D721Med (cell line): ENCODE measurements around the gene TUBGCP6.

Source experiments
- DNase-seq: peaks from one replicate; pipeline ENCODE4 v3.0.0; 2011; ENCODE audit warnings: low spot score; ENCODE audit not compliant: insufficient read length
- FAIRE-seq: peaks from 2 replicates; lab custom pipeline; 2011; peaks lifted over from hg19 to GRCh38; lab: Jason Lieb, UNC
- TF ChIP-seq, protein P1 (sequence below): IDR thresholded peaks from 2 replicates; pipeline ENCODE4 v1.5.1; 2012; ENCODE audit warnings: mild to moderate bottlenecking, control low read depth; ENCODE audit not compliant: insufficient read depth; ENCODE audit errors: missing control alignments

The TUBGCP6 gene

DNA sequence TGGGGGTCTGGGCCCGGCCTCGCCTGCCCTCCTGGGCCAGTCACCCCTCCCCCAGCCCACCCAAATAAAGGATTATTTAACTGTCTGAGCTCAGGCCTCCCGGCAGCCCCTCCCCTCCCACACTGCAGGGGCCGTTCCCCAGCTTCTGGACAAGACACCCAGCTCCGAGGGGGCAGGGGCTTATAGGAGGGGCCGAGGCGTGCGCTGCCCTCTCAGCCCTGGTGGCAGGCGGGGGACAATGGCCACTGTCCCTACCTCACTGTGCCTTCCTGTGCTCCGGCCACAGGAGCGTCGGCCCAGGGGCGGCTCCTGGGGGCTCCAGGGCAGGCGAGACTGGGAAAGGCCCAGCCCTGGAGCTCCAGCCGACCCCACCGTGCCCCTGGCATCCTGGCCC lies 46.2 kb downstream of the TUBGCP6 start:
- TF ChIP-seq, protein P1, sequence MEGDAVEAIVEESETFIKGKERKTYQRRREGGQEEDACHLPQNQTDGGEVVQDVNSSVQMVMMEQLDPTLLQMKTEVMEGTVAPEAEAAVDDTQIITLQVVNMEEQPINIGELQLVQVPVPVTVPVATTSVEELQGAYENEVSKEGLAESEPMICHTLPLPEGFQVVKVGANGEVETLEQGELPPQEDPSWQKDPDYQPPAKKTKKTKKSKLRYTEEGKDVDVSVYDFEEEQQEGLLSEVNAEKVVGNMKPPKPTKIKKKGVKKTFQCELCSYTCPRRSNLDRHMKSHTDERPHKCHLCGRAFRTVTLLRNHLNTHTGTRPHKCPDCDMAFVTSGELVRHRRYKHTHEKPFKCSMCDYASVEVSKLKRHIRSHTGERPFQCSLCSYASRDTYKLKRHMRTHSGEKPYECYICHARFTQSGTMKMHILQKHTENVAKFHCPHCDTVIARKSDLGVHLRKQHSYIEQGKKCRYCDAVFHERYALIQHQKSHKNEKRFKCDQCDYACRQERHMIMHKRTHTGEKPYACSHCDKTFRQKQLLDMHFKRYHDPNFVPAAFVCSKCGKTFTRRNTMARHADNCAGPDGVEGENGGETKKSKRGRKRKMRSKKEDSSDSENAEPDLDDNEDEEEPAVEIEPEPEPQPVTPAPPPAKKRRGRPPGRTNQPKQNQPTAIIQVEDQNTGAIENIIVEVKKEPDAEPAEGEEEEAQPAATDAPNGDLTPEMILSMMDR = no peak
- no peak for DNase-seq
- FAIRE-seq = no peak

DNA sequence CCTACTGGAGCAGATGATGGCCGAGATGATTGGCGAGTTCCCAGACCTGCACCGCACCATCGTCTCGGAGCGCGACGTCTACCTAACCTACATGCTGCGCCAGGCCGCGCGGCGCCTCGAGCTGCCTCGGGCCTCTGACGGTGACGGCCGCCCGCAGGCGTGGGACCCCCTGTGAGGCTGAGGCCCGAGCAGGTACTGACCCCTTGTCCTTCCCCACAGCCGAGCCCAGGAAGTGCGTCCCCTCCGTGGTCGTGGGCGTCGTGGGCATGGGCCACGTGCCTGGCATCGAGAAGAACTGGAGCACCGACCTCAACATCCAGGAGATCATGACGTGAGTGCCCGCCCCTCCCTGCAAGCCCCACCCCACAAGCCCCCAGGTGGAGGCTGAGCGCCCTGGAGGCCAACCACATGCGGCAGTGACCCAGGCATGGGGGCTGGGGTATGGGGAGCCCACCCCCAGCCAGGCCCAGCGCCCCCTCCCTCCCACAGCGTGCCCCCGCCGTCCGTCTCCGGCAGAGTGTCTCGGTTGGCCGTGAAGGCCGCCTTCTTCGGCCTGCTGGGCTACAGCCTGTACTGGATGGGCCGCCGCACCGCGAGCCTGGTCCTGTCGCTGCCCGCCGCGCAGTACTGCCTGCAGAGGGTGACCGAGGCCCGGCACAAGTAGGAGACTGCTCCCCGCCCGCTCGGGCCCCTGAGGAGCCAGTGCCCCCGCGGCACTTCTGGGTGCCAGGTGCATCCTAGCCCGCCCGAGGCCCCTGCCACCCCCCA lies 46.8 kb downstream of the TUBGCP6 start:
- DNase-seq (no peak), FAIRE-seq (no peak)
- TF ChIP-seq, protein P1 = no peak

DNA sequence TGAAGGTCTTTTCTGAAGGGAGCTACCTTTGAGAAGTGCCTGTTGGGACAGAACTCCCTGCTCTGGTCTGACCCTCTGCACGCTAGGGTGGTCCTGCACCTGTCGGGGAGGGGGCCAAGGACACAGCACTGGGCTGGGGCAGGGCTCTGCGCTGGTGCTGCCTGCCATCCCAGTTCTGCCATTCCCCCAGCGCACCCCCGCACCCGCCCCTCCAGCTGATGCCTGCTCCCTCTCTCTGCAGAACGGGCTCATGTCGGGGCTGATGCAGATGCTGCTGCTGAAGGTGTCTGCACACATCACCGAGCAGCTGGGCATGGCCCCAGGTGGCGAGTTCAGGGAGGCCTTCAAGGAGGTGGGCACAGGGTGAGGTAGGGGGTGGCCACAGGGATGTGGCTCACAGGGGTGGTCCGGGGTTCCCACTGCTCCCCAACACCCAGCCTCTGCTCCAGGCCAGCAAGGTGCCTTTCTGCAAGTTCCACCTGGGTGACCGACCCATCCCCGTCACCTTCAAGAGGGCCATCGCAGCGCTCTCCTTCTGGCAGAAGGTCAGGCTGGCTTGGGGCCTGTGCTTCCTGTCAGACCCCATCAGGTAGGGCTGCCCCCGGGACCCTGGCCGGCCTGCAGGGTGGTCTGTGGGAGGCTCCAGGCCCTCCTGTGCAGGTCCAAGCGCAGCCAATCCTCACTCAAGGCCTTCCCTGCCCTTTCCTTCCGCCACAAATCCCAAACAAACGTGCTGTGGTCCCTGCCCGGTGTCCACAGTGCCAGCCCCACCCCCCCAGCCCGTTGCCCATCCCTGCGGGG lies 47.6 kb downstream of the TUBGCP6 start:
- FAIRE-seq = no peak
- DNase-seq = no peak
- TF ChIP-seq, protein P1 = no peak

DNA sequence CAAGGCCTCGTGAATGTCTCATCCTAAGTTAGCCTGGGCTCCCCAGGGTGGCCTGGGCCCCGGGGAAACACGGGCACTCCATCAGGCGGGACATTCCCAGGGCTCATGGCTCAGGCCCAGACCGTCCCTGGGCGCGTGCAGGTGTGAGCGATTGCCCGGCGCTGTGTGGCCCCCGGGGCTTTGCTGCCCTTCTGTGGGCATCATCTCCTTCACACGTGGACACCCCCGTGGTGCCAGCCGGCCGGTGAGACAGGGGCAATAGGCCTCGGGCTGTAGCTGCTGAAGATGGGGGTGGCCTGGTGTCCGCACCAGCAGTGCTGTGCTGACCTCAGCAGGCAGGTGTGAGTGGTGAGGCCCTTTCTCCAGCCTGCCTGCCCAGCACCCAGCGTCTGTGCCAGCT lies 48.6 kb downstream of the TUBGCP6 start:
- FAIRE-seq (no peak), DNase-seq (no peak)
- TF ChIP-seq, protein P1 = no peak

DNA sequence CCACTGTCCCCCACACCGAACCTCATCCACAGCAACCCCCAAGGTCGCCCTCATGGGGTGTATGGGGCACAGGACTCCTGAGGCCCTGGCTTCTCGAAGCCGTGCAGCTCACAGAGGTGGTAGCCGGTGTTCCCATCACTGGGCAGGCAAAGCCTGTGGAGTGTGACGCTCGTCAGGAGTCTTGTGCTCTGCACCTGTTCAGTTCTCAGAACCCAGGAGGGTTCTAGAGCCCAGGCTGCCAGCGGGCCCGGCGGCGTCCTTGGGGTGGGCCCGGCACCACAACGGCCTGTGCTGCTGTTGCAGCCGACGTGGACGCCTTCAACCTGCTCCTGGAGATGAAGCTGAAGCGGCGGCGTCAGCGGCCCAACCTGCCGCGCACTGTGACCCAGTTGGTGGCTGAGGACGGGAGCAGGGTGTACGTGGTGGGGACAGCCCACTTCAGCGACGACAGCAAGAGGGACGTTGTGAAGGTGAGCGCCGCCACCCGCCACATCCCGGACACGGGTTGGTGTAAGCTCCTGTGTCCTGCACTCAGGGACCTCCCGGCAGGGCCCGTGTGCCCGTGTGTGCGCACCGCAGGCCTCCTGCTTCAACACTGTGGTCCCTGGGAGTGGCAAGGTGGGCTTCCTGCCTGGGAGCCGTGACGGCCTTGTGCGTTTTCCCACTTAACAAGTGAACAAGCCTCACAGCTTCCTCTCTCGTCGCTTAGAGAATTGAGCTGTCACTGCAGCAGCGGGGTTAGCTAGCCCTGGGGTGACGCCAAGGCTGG lies 50.6 kb downstream of the TUBGCP6 start:
- DNase-seq (no peak), FAIRE-seq (no peak)
- TF ChIP-seq, protein P1 = no peak

DNA sequence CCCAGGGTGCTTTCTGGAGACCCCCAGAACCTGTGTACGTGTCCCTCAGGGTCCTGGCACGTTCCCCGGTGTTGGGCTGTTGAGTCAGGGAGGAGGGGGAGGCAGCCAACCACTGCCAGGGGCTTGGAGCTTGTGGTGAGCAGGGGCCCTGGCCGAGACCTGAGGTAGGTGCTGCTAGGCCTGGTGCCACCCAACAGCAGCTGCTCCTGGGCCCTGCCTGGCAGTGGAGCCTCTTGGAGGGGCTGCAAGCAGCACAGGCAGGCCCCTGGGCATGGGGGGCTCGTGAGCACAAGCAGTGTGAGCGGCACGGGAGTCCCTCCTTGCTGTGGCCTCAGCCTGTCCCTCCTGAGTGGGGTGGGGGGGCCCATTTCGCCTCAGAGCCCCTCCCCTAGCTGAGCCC lies 51.2 kb downstream of the TUBGCP6 start:
- FAIRE-seq (no peak), DNase-seq (no peak)
- TF ChIP-seq, protein P1 = no peak
